H9 (cell line): ENCODE measurements around the gene PA2G4. TPM values are rescaled to one million over a fixed set of nuclear protein-coding genes. Genes with fewer than 3 reads are reported as not detected.
A peak's percentile ranks its signal among the peaks of the same experiment; 100 is the strongest.

ENCODE experiments used
- DNase-seq: peaks from one replicate; pipeline ENCODE4 v3.0.0-alpha.2; 2017
- H2AFZ ChIP-seq: one replicate; pipeline ENCODE4 v1.6.1; 2013; ENCODE audit warnings: mild to moderate bottlenecking, low read length, control low read depth, moderate library complexity
- H2AK5ac ChIP-seq: 2 replicates; pipeline ENCODE4 v1.6.1; 2013; ENCODE audit warnings: low read length, control low read depth, mixed read lengths; ENCODE audit not compliant: insufficient read length
- H2BK120ac ChIP-seq: one replicate; pipeline ENCODE4 v1.6.1; 2013; ENCODE audit warnings: low read depth, mild to moderate bottlenecking, low read length, control low read depth, inconsistent platforms; ENCODE audit not compliant: poor library complexity, severe bottlenecking
- H2BK12ac ChIP-seq: 2 replicates; pipeline ENCODE4 v1.6.1; 2013; ENCODE audit warnings: low read length, control low read depth, mixed read lengths, low read depth; ENCODE audit not compliant: insufficient read length
- H2BK15ac ChIP-seq: 2 replicates; pipeline ENCODE4 v1.6.1; 2013; ENCODE audit warnings: low read depth, low read length, control low read depth
- H2BK20ac ChIP-seq: one replicate; pipeline ENCODE4 v1.6.1; 2013; ENCODE audit warnings: low read depth, mild to moderate bottlenecking, low read length, control low read depth, inconsistent platforms; ENCODE audit not compliant: poor library complexity, severe bottlenecking
- H2BK5ac ChIP-seq: 2 replicates; pipeline ENCODE4 v1.6.1; 2013; ENCODE audit warnings: low read length, control low read depth, mixed read lengths; ENCODE audit not compliant: insufficient read length
- H3K14ac ChIP-seq: 2 replicates; pipeline ENCODE4 v1.6.1; 2013; ENCODE audit warnings: low read length, control low read depth; ENCODE audit not compliant: insufficient read depth
- H3K18ac ChIP-seq: 2 replicates; pipeline ENCODE4 v1.6.1; 2013; ENCODE audit warnings: low read depth, mild to moderate bottlenecking, mixed read lengths, low read length, control low read depth; ENCODE audit not compliant: insufficient read length
- H3K23ac ChIP-seq: 2 replicates; pipeline ENCODE4 v1.6.1; 2013; ENCODE audit warnings: low read length, control low read depth, mixed read lengths, low read depth; ENCODE audit not compliant: insufficient read length
- H3K23me2 ChIP-seq: 2 replicates; pipeline ENCODE4 v1.6.1; 2013; ENCODE audit warnings: low read depth, mild to moderate bottlenecking, mixed read lengths, low read length, control low read depth; ENCODE audit not compliant: insufficient read length, poor library complexity, severe bottlenecking
- H3K27ac ChIP-seq: 2 replicates; pipeline ENCODE4 v1.5.1; 2013; ENCODE audit warnings: low read length, control low read depth, mixed read lengths, low read depth; ENCODE audit not compliant: insufficient read length
- H3K27me3 ChIP-seq: 2 replicates; pipeline ENCODE4 v1.6.1; 2013; ENCODE audit warnings: low read length, control low read depth, inconsistent platforms; ENCODE audit not compliant: insufficient read depth
- H3K4ac ChIP-seq: 2 replicates; pipeline ENCODE4 v1.6.1; 2013; ENCODE audit warnings: low read depth, mild to moderate bottlenecking, control low read depth, inconsistent platforms, low read length, moderate library complexity
- H3K4me1 ChIP-seq: 2 replicates; pipeline ENCODE4 v1.6.1; 2013; ENCODE audit warnings: low read length, control low read depth, inconsistent platforms; ENCODE audit not compliant: insufficient read depth
- H3K4me2 ChIP-seq: 2 replicates; pipeline ENCODE4 v1.6.1; 2013; ENCODE audit warnings: low read length, control low read depth, mixed read lengths; ENCODE audit not compliant: insufficient read length, insufficient read depth
- H3K56ac ChIP-seq: 2 replicates; pipeline ENCODE4 v1.6.1; 2013; ENCODE audit warnings: low read depth, mild to moderate bottlenecking, mixed read lengths, low read length, control low read depth; ENCODE audit not compliant: insufficient read length
- H3K79me1 ChIP-seq: 2 replicates; pipeline ENCODE4 v1.6.1; 2013; ENCODE audit warnings: low read depth, mild to moderate bottlenecking, moderate library complexity, low read length, control low read depth, inconsistent platforms; ENCODE audit not compliant: insufficient read depth, poor library complexity, severe bottlenecking
- H3K79me2 ChIP-seq: 2 replicates; pipeline ENCODE4 v1.6.1; 2013; ENCODE audit warnings: low read length, control low read depth, inconsistent platforms; ENCODE audit not compliant: insufficient read depth
- H3K9ac ChIP-seq: 2 replicates; pipeline ENCODE4 v1.6.1; 2013; ENCODE audit warnings: low read length, control low read depth, mixed read lengths; ENCODE audit not compliant: insufficient read length; ENCODE audit errors: extremely low read depth
- H3K9me3 ChIP-seq: one replicate; pipeline ENCODE4 v1.6.1; 2013; ENCODE audit warnings: low read depth, low read length, inconsistent platforms; ENCODE audit not compliant: control insufficient read depth
- H3T11ph ChIP-seq: one replicate; pipeline ENCODE4 v1.6.1; 2013; ENCODE audit warnings: mild to moderate bottlenecking, low read length, control low read depth, inconsistent platforms
- H4K20me1 ChIP-seq: one replicate; pipeline ENCODE4 v1.6.1; 2013; ENCODE audit not compliant: control insufficient read depth, insufficient read length, insufficient read depth
- H4K5ac ChIP-seq: 2 replicates; pipeline ENCODE4 v1.6.1; 2013; ENCODE audit warnings: low read depth, mild to moderate bottlenecking, mixed read lengths, low read length, control low read depth; ENCODE audit not compliant: insufficient read length
- H4K8ac ChIP-seq: replicated peaks from 2 replicates; pipeline ENCODE4 v1.6.1; 2013; ENCODE audit warnings: low read length, control low read depth, mixed read lengths, low read depth; ENCODE audit not compliant: insufficient read length
- H4K91ac ChIP-seq: 2 replicates; pipeline ENCODE4 v1.6.1; 2013; ENCODE audit warnings: low read depth, mild to moderate bottlenecking, moderate library complexity, mixed read lengths, low read length, control low read depth; ENCODE audit not compliant: insufficient read length
- H3K27ac Mint-ChIP-seq, 3 experiments: 2 replicates in 2 of 3; 3 replicates in 1 of 3; pipeline ENCODE4 v1.8.0; 2020 to 2021; ENCODE audit warnings: mixed read lengths in 3 of 3, mild to moderate bottlenecking in 1 of 3, moderate library complexity in 1 of 3
- H3K27me3 Mint-ChIP-seq: 2 replicates; pipeline ENCODE4 v1.8.0; 2021; ENCODE audit warnings: low read depth, mild to moderate bottlenecking, moderate library complexity, mixed read lengths
- H3K36me3 Mint-ChIP-seq, 3 experiments: 2 replicates in 2 of 3; 3 replicates in 1 of 3; pipeline ENCODE4 v1.8.0; 2020 to 2021; ENCODE audit warnings: low read depth in 3 of 3, mixed read lengths in 3 of 3; ENCODE audit not compliant: insufficient read depth in 1 of 3
- H3K4me1 Mint-ChIP-seq, 2 experiments: 2 replicates each; pipeline ENCODE4 v1.8.0; 2020; ENCODE audit warnings: mixed read lengths in 2 of 2
- H3K4me3 Mint-ChIP-seq, 2 experiments: 2 replicates in 1 of 2; 3 replicates in 1 of 2; pipeline ENCODE4 v1.8.0; 2020 to 2021; ENCODE audit warnings: mild to moderate bottlenecking in 2 of 2, mixed read lengths in 2 of 2, moderate library complexity in 1 of 2
- H3K9me3 Mint-ChIP-seq, 2 experiments: 2 replicates in 1 of 2; 3 replicates in 1 of 2; pipeline ENCODE4 v1.8.0; 2020; ENCODE audit warnings: mild to moderate bottlenecking in 2 of 2, mixed read lengths in 2 of 2, moderate library complexity in 1 of 2
- CTCF ChIP-seq: fragments of 200-600 bp; sonication (generic); conservative IDR thresholded peaks from 3 replicates; pipeline ENCODE4 v1.8.0; 2021; ENCODE audit warnings: antibody characterized with exemption, mild to moderate bottlenecking
- WGBS: extraction: QIAGEN DNeasy Blood & Tissue Kit; methylation state at CpG from one replicate; pipeline ENCODE4 v1.1.7; 2013; ENCODE audit warnings: missing lambda C conversion rate, low lambda C conversion rate, mixed read lengths; ENCODE audit not compliant: insufficient read length; ENCODE audit errors: extremely low coverage; 5-methylcytosine and 5-hydroxymethylcytosine counted together
- total RNA-seq: library from RNA; stranded (reverse); gene quantifications from 2 replicates; pipeline ENCODE4 v1.2.1, GENCODE V29; 2021

The PA2G4 gene
- total RNA-seq, 1 experiment from 2014 or later: 248 TPM

DNA sequence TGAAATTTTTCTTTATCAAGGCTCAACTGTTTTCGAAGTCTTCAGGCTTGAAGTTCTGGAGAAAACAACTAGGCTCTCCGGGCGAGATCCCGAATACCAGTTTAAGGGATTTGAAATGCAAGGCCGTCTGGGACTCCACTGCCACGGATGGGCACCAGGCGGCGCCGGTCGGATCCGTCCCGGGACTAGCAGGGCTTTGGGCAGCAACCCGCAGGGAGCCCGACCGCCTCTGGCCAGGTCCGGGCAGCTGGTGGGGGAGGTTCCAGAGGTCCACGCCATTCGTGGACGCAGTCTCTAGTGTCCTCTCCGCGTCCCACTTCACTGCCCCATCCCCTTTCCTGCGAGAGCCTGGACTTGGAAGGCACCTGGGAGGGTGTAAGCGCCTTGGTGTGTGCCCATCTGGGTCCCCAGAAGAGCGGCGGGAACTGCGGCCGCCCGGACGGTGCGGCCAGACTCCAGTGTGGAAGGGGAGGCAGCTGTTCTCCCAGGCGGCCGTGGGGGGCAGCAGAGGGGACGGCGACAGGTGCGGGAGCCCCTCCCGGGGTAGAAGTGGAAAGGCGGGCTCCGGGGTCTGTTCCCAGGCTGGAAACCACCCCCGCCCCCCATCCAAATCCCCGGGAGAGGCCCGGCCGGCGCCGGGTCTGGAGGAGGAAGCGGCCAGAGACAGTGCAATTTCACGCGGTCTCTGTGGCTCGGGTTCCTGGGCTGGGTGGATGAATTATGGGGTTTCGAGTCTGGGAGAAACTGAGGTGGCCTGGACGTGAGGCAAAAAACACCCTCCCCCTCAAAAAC, 25.2 kb upstream of the PA2G4 start:
- peaks cover 0 to 8% (median 7%) of the 10 kb centered on the region in 3 experiments for H3K36me3 Mint-ChIP-seq
- Histone ChIP-seq H3K9ac (peak overlapping the region; percentile 91), H3T11ph (no peak overlapping the region), H2BK12ac (no peak overlapping the region), H3K23me2 (peaks cover 13% of the 10 kb centered on the region), H3K79me1 (no peaks in the 10 kb centered on the region), H2BK5ac (no peak overlapping the region), H3K27me3 (no peaks in the 10 kb centered on the region; the same call in 1 of the 2 replicates), H3K4me2 (peak overlapping the region; percentile 57), H2BK120ac (no peak overlapping the region), H4K91ac (no peak overlapping the region), H4K5ac (no peak overlapping the region), H4K20me1 (no peaks in the 10 kb centered on the region), H3K56ac (no peak overlapping the region), H3K23ac (no peak overlapping the region), H2BK15ac (no peak overlapping the region), H3K4ac (no peak overlapping the region), H2AFZ (no peak overlapping the region), H3K14ac (peak overlapping the region; percentile 97), H3K18ac (peak overlapping the region; percentile 99), H3K79me2 (peaks cover 7% of the 10 kb centered on the region; the same call in 1 of the 2 replicates), H2BK20ac (no peak overlapping the region), H3K27ac (peak overlapping the region; percentile 29), H2AK5ac (no peak overlapping the region), H3K9me3 (no peaks in the 10 kb centered on the region), H3K4me1 (0 out of 2 replicates have a peak, but pooled peaks cover 4% of the 10 kb centered on the region), H4K8ac (no peak overlapping the region)
- no peaks in the 10 kb centered on the region for H3K27me3 Mint-ChIP-seq
- WGBS: no CpG with 5 or more reads among the region's 50 CpGs
- H3K9me3 Mint-ChIP-seq: peaks cover 3% of the 10 kb centered on the region in 2 experiments; a peak in 4 of 5 replicates
- H3K4me3 Mint-ChIP-seq: peak overlapping the region; percentile 83 to 93
- peak overlapping the region; percentile 94 to 98 (median 98); a peak in 6 of 7 replicates for H3K27ac Mint-ChIP-seq
- peaks cover 19 to 22% of the 10 kb centered on the region in 2 experiments for H3K4me1 Mint-ChIP-seq
- TF ChIP-seq CTCF: peak; percentile 84
- peak; percentile 97 for DNase-seq
